OCI-LY7 (cell line): ENCODE results near the gene ZNF318.

Experiments
- EZH2phosphoT487 ChIP-seq: fragments of 200-600 bp; sonication (generic); IDR thresholded peaks from 2 replicates; pipeline ENCODE4 v1.6.1; 2018; ENCODE audit warnings: low read depth, borderline replicate concordance, mild to moderate bottlenecking, mixed run types, antibody characterized with exemption, low read length, moderate library complexity, mixed read lengths
- TF ChIP-seq, protein P1 (sequence below): fragments of 200-600 bp; sonication (generic); conservative IDR thresholded peaks from 2 replicates; pipeline ENCODE4 v1.5.1; 2014; ENCODE audit warnings: mild to moderate bottlenecking, antibody characterized with exemption, low read length, moderate library complexity, mixed read lengths

- TF ChIP-seq, protein P1, sequence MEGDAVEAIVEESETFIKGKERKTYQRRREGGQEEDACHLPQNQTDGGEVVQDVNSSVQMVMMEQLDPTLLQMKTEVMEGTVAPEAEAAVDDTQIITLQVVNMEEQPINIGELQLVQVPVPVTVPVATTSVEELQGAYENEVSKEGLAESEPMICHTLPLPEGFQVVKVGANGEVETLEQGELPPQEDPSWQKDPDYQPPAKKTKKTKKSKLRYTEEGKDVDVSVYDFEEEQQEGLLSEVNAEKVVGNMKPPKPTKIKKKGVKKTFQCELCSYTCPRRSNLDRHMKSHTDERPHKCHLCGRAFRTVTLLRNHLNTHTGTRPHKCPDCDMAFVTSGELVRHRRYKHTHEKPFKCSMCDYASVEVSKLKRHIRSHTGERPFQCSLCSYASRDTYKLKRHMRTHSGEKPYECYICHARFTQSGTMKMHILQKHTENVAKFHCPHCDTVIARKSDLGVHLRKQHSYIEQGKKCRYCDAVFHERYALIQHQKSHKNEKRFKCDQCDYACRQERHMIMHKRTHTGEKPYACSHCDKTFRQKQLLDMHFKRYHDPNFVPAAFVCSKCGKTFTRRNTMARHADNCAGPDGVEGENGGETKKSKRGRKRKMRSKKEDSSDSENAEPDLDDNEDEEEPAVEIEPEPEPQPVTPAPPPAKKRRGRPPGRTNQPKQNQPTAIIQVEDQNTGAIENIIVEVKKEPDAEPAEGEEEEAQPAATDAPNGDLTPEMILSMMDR = no peak
- TF ChIP-seq EZH2phosphoT487 = no peak
Measured at GRCh38 chr6:43408259-43408658, 38.8 kb upstream of the ZNF318 start.
